HL-60 (cell line): ENCODE measurements around the gene ORAI3.

ENCODE experiments used
- DNase-seq, 2 experiments: peaks; one replicate each; pipeline ENCODE4 v3.0.0-alpha.2; 2010 to 2020; ENCODE audit warnings: low read depth in 1 of 2, low spot score in 1 of 2
- H3K27ac ChIP-seq: fragments of 250-450 bp; sonication (Bioruptor Pico); replicated peaks from 2 replicates; pipeline ENCODE4 v1.5.1; 2020; ENCODE audit warnings: mild to moderate bottlenecking, moderate library complexity
- H3K27me3 ChIP-seq: fragments of 250-450 bp; sonication (Bioruptor Pico); 2 replicates; pipeline ENCODE4 v1.5.1; 2021; ENCODE audit warnings: mild to moderate bottlenecking, moderate library complexity; ENCODE audit not compliant: insufficient read depth, poor library complexity, severe bottlenecking
- H3K4me3 ChIP-seq: replicated peaks from 2 replicates; pipeline ENCODE4 v1.5.1; 2011; ENCODE audit warnings: mild to moderate bottlenecking, control low read depth, low read length; ENCODE audit not compliant: insufficient read depth
- GABPA ChIP-seq: IDR thresholded peaks from 2 replicates; pipeline ENCODE4 v1.6.1; 2012; ENCODE audit warnings: low read depth
- POLR2AphosphoS5 ChIP-seq: IDR thresholded peaks from 2 replicates; pipeline ENCODE4 v1.6.1; 2012; ENCODE audit warnings: low read depth
- SPI1 ChIP-seq: IDR thresholded peaks from 2 replicates; pipeline ENCODE4 v1.6.1; 2012; ENCODE audit warnings: low read depth, mild to moderate bottlenecking, borderline replicate concordance
- TF ChIP-seq, protein P1 (sequence below): IDR thresholded peaks from one replicate; pipeline ENCODE4 v1.5.1; 2011; ENCODE audit warnings: low read length, control low read depth, inconsistent platforms; ENCODE audit not compliant: insufficient read depth
- TF ChIP-seq, protein P2 (sequence below): IDR thresholded peaks from 2 replicates; pipeline ENCODE4 v1.6.1; 2012; ENCODE audit warnings: low read depth; ENCODE audit not compliant: insufficient replicate concordance

ORAI3 gene

GRCh38 chr16:30903596-30903995 is 45.3 kb upstream of the ORAI3 start:
- DNase-seq = peak; percentile 98
- H3K27ac ChIP-seq = peak overlapping the region; percentile 94

GRCh38 chr16:30904114-30904780 is 44.6 kb upstream of the ORAI3 start:
- Histone ChIP-seq H3K27me3 (no peaks in the 10 kb centered on the region), H3K4me3 (no peak overlapping the region), H3K27ac (peak overlapping the region; percentile 94)
- peak; percentile 98 for TF ChIP-seq SPI1
- no peak for TF ChIP-seq POLR2AphosphoS5
- peak; percentile 77 for TF ChIP-seq GABPA
- peak; percentile 54 to 79 for DNase-seq

More at GRCh38 chr16:30903596-30903995, 45.3 kb upstream of the ORAI3 start:
- TF ChIP-seq, protein P1, sequence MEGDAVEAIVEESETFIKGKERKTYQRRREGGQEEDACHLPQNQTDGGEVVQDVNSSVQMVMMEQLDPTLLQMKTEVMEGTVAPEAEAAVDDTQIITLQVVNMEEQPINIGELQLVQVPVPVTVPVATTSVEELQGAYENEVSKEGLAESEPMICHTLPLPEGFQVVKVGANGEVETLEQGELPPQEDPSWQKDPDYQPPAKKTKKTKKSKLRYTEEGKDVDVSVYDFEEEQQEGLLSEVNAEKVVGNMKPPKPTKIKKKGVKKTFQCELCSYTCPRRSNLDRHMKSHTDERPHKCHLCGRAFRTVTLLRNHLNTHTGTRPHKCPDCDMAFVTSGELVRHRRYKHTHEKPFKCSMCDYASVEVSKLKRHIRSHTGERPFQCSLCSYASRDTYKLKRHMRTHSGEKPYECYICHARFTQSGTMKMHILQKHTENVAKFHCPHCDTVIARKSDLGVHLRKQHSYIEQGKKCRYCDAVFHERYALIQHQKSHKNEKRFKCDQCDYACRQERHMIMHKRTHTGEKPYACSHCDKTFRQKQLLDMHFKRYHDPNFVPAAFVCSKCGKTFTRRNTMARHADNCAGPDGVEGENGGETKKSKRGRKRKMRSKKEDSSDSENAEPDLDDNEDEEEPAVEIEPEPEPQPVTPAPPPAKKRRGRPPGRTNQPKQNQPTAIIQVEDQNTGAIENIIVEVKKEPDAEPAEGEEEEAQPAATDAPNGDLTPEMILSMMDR = no peak
- TF ChIP-seq, protein P2, sequence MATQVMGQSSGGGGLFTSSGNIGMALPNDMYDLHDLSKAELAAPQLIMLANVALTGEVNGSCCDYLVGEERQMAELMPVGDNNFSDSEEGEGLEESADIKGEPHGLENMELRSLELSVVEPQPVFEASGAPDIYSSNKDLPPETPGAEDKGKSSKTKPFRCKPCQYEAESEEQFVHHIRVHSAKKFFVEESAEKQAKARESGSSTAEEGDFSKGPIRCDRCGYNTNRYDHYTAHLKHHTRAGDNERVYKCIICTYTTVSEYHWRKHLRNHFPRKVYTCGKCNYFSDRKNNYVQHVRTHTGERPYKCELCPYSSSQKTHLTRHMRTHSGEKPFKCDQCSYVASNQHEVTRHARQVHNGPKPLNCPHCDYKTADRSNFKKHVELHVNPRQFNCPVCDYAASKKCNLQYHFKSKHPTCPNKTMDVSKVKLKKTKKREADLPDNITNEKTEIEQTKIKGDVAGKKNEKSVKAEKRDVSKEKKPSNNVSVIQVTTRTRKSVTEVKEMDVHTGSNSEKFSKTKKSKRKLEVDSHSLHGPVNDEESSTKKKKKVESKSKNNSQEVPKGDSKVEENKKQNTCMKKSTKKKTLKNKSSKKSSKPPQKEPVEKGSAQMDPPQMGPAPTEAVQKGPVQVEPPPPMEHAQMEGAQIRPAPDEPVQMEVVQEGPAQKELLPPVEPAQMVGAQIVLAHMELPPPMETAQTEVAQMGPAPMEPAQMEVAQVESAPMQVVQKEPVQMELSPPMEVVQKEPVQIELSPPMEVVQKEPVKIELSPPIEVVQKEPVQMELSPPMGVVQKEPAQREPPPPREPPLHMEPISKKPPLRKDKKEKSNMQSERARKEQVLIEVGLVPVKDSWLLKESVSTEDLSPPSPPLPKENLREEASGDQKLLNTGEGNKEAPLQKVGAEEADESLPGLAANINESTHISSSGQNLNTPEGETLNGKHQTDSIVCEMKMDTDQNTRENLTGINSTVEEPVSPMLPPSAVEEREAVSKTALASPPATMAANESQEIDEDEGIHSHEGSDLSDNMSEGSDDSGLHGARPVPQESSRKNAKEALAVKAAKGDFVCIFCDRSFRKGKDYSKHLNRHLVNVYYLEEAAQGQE = no peak
- peak; percentile 95 for TF ChIP-seq SPI1
- peak; percentile 80 for TF ChIP-seq GABPA
- TF ChIP-seq POLR2AphosphoS5 = peak; percentile 68
- Histone ChIP-seq H3K4me3 (no peak overlapping the region), H3K27me3 (no peaks in the 10 kb centered on the region)

DNA sequence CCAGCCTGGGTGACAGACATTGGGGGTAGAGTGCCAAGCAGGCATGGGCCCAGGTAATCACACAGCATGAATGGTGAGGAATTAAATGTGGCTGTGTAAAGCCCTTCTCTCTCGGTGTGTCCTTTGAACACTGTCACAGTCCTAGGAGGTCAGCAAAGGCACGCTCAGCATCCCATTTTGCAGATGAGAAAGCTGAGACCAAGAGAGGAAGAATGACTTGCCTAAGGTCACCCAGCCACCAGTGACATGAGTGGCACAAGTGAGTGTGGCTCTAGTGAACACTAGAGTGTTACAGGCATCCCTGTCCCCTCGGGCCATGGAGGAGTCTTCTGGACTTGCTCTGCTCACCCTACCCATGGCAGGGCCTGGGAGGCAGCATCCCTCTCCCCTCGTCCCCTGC is 41.8 kb upstream of the ORAI3 start:
- no peak for TF ChIP-seq GABPA
- no peak for TF ChIP-seq POLR2AphosphoS5
- TF ChIP-seq, protein P2 = no peak
- TF ChIP-seq, protein P1 = no peak
- TF ChIP-seq SPI1 = no peak
- H3K27ac ChIP-seq = no peak overlapping the region
- H3K4me3 ChIP-seq = no peak overlapping the region
- DNase-seq = no peak
- no peaks in the 10 kb centered on the region for H3K27me3 ChIP-seq

DNA sequence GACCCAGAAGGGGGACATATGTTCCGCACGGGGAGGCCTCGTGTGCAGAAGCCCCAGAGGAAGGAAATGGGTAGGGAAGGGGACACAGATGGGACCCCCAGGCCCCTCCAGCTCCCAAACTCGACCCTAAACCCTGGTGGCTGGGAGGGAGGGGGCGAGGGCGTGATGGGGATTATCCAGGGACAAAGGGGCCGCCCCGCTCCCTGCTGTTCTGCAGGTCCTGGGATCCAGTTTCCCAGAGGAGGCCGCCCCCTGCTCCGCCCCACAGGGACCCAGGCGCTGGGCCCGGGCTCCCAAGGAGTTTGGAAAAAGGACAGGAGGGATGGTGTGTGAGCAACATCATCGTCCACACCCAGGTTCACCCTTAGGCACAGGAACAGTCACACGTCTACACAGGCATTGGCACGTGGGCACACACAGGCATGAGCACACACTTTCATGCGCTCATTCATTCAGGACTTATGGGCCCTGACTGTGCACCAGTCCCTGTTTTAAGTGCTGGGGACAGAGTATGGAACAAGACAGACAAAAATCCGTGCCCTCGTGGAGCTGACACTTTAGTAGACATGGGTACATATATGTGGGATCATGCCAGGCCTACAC is 38.3 kb upstream of the ORAI3 start:
- H3K4me3 ChIP-seq = no peak overlapping the region
- no peak for DNase-seq
- TF ChIP-seq GABPA (no peak), POLR2AphosphoS5 (no peak), SPI1 (no peak)
- TF ChIP-seq, protein P1 = no peak
- TF ChIP-seq, protein P2 = no peak
- H3K27ac ChIP-seq = no peak overlapping the region
- H3K27me3 ChIP-seq = no peaks in the 10 kb centered on the region
